Neural crest cell (in vitro differentiated cells): ENCODE data around the gene GPBP1. TPM values are rescaled to one million over a fixed set of nuclear protein-coding genes. Genes with fewer than 3 reads are reported as not detected.

ENCODE experiments used
- DNase-seq: peaks from one replicate; pipeline ENCODE4 v3.0.0; 2021; ENCODE audit warnings: low read depth, mixed read lengths, low spot score
- H3K27ac Mint-ChIP-seq: one replicate; pipeline ENCODE4 v1.8.0; 2021; ENCODE audit warnings: mild to moderate bottlenecking, mixed read lengths; ENCODE audit not compliant: unreplicated experiment
- H3K27me3 Mint-ChIP-seq: 2 replicates; pipeline ENCODE4 v1.8.0; 2021; ENCODE audit warnings: low read depth, mild to moderate bottlenecking, mixed read lengths
- H3K36me3 Mint-ChIP-seq: 2 replicates; pipeline ENCODE4 v1.8.0; 2021; ENCODE audit warnings: low read depth, mild to moderate bottlenecking, mixed read lengths
- H3K4me1 Mint-ChIP-seq: 2 replicates; pipeline ENCODE4 v1.8.0; 2021; ENCODE audit warnings: mixed read lengths
- H3K4me3 Mint-ChIP-seq: one replicate; pipeline ENCODE4 v1.8.0; 2021; ENCODE audit warnings: mild to moderate bottlenecking, mixed read lengths
- H3K9me3 Mint-ChIP-seq: 2 replicates; pipeline ENCODE4 v1.8.0; 2021; ENCODE audit warnings: mixed read lengths
- CTCF ChIP-seq: fragments of 200-600 bp; sonication (generic); conservative IDR thresholded peaks from 2 replicates; pipeline ENCODE4 v1.5.0; 2021; ENCODE audit warnings: antibody characterized with exemption, mild to moderate bottlenecking
- total RNA-seq: library from RNA; stranded (reverse); gene quantifications from 2 replicates; pipeline ENCODE4 v1.2.1, GENCODE V29; 2021

The GPBP1 gene
- total RNA-seq, 1 donor from 2014 or later: 99.6 TPM

GRCh38 chr5:57291894-57292293, 118.0 kb downstream of the GPBP1 start:
- no peak for TF ChIP-seq CTCF
- no peak overlapping the region for H3K4me3 Mint-ChIP-seq
- no peaks in the 10 kb centered on the region for H3K9me3 Mint-ChIP-seq
- DNase-seq: no peak
- no peak overlapping the region for H3K27ac Mint-ChIP-seq
- H3K4me1 Mint-ChIP-seq: peaks cover 4% of the 10 kb centered on the region
- no peaks in the 10 kb centered on the region for H3K27me3 Mint-ChIP-seq
- H3K36me3 Mint-ChIP-seq: no peaks in the 10 kb centered on the region

- no peak overlapping the region for H3K27ac Mint-ChIP-seq
- no peak for TF ChIP-seq CTCF
- H3K36me3 Mint-ChIP-seq: no peaks in the 10 kb centered on the region
- H3K4me1 Mint-ChIP-seq: peaks cover 4% of the 10 kb centered on the region
- no peak for DNase-seq
- no peaks in the 10 kb centered on the region for H3K9me3 Mint-ChIP-seq
- H3K27me3 Mint-ChIP-seq: no peaks in the 10 kb centered on the region
- H3K4me3 Mint-ChIP-seq: no peak overlapping the region
Observed at GRCh38 chr5:57292336-57292735, 118.5 kb downstream of the GPBP1 start.

GRCh38 chr5:57298295-57298984, 124.6 kb downstream of the GPBP1 start:
- H3K27ac Mint-ChIP-seq: no peak overlapping the region
- TF ChIP-seq CTCF: peak; percentile 88
- DNase-seq: peak; percentile 97
- no peak overlapping the region for H3K4me3 Mint-ChIP-seq
- H3K27me3 Mint-ChIP-seq: no peaks in the 10 kb centered on the region
- peaks cover 15% of the 10 kb centered on the region for H3K4me1 Mint-ChIP-seq
- H3K36me3 Mint-ChIP-seq: no peaks in the 10 kb centered on the region
- H3K9me3 Mint-ChIP-seq: no peaks in the 10 kb centered on the region

GRCh38 chr5:57298985-57299491, 125.2 kb downstream of the GPBP1 start:
- peak; percentile 77 for TF ChIP-seq CTCF
- Mint-ChIP-seq H3K4me1 (peaks cover 17% of the 10 kb centered on the region), H3K36me3 (no peaks in the 10 kb centered on the region), H3K9me3 (no peaks in the 10 kb centered on the region), H3K27me3 (no peaks in the 10 kb centered on the region), H3K4me3 (no peak overlapping the region), H3K27ac (no peak overlapping the region)
- DNase-seq: peak; percentile 45

- H3K9me3 Mint-ChIP-seq: no peaks in the 10 kb centered on the region
- no peaks in the 10 kb centered on the region for H3K36me3 Mint-ChIP-seq
- H3K27ac Mint-ChIP-seq: no peak overlapping the region
- H3K4me3 Mint-ChIP-seq: no peak overlapping the region
- no peaks in the 10 kb centered on the region for H3K27me3 Mint-ChIP-seq
- TF ChIP-seq CTCF: no peak
- H3K4me1 Mint-ChIP-seq: peaks cover 24% of the 10 kb centered on the region
- DNase-seq: no peak
Observed at GRCh38 chr5:57299986-57300385, 126.1 kb downstream of the GPBP1 start.
